Activated CD4-positive, alpha-beta T cell treated with anti-CD3 and anti-CD28 coated beads, Interleukin-2, Interleukin-6, amounts not matched to agents 100 ng/mL and 50 ng/mL, durations not matched to agents 16 hours and 8 hours (primary cell): Measurements from ENCODE around the gene TCOF1.

Experiments used
- DNase-seq: peaks from one replicate; pipeline ENCODE4 v3.0.0-alpha.2; 2020

Gene TCOF1

GRCh38 chr5:150357326-150358260 is at the start of gene TCOF1:
TCOF1 (plus strand) TSS chr5:150357697; CDS start chr5:150357747, 50 bp downstream.
- DNase-seq = peak; percentile 99

- no peak for DNase-seq
These were observed 48.2 kb upstream of the TCOF1 start for GRCh38 chr5:150309101-150309885.

GRCh38 chr5:150309886-150310239 is 47.6 kb upstream of the TCOF1 start:
- DNase-seq = no peak

GRCh38 chr5:150310246-150310645 is 47.3 kb upstream of the TCOF1 start:
- no peak for DNase-seq

GRCh38 chr5:150311015-150311692 is 46.3 kb upstream of the TCOF1 start:
- DNase-seq = no peak

GRCh38 chr5:150312518-150312917 is 45.0 kb upstream of the TCOF1 start:
- no peak for DNase-seq

GRCh38 chr5:150313501-150313900 is 44.0 kb upstream of the TCOF1 start:
- no peak for DNase-seq

GRCh38 chr5:150313921-150314716 is 43.4 kb upstream of the TCOF1 start:
- no peak for DNase-seq

GRCh38 chr5:150315245-150315644 is 42.3 kb upstream of the TCOF1 start:
- DNase-seq = no peak

- no peak for DNase-seq
These were observed 41.2 kb upstream of the TCOF1 start for GRCh38 chr5:150316320-150316719.

- peak; percentile 3 for DNase-seq
These were observed 40.2 kb upstream of the TCOF1 start for GRCh38 chr5:150317048-150318003.

- DNase-seq = no peak
These were observed 38.6 kb upstream of the TCOF1 start for GRCh38 chr5:150318613-150319483.

- DNase-seq = no peak
These were observed 38.1 kb upstream of the TCOF1 start for GRCh38 chr5:150319484-150319790.

GRCh38 chr5:150320044-150320613 is 37.4 kb upstream of the TCOF1 start:
- no peak for DNase-seq

- no peak for DNase-seq
These were observed 36.3 kb upstream of the TCOF1 start for GRCh38 chr5:150321211-150321610.

GRCh38 chr5:150321784-150322183 is 35.7 kb upstream of the TCOF1 start:
- no peak for DNase-seq

- peak; percentile 5 for DNase-seq
These were observed 35.3 kb upstream of the TCOF1 start for GRCh38 chr5:150322202-150322601.

- no peak for DNase-seq
These were observed 34.4 kb upstream of the TCOF1 start for GRCh38 chr5:150323092-150323491.

GRCh38 chr5:150323819-150324218 is 33.7 kb upstream of the TCOF1 start:
- no peak for DNase-seq

GRCh38 chr5:150325426-150325825 is 32.1 kb upstream of the TCOF1 start:
- no peak for DNase-seq
